Activated T-helper 2 cell treated with anti-CD3 and anti-CD28 coated beads, Interferon-gamma antibody, Interleukin-2, Interleukin-4, amounts not matched to agents 10 μg/mL and 5 μg/mL and 100 μg/mL, durations not matched to agents 14 hours and 24 hours and 36 hours (primary cell): ENCODE measurements around the gene ARHGEF7. TPM values are rescaled to one million over a fixed set of nuclear protein-coding genes. Genes with fewer than 3 reads are reported as not detected.

Experiments
- DNase-seq: peaks from one replicate; pipeline ENCODE4 v3.0.0; 2021; ENCODE audit warnings: low spot score
- H3K27ac Mint-ChIP-seq: one replicate; pipeline ENCODE4 v1.8.0; 2021; ENCODE audit warnings: mixed read lengths
- H3K27me3 Mint-ChIP-seq: one replicate; pipeline ENCODE4 v1.8.0; 2021; ENCODE audit warnings: low read depth, mixed read lengths
- H3K36me3 Mint-ChIP-seq: one replicate; pipeline ENCODE4 v1.8.0; 2021; ENCODE audit warnings: low read depth, mixed read lengths
- H3K4me1 Mint-ChIP-seq: one replicate; pipeline ENCODE4 v1.8.0; 2021; ENCODE audit warnings: low read depth, mixed read lengths
- H3K4me3 Mint-ChIP-seq: one replicate; pipeline ENCODE4 v1.8.0; 2021; ENCODE audit warnings: low read depth, mild to moderate bottlenecking, moderate library complexity, mixed read lengths
- H3K9me3 Mint-ChIP-seq: one replicate; pipeline ENCODE4 v1.8.0; 2021; ENCODE audit warnings: mixed read lengths
- intact Hi-C: fragments of 100-400 bp; cut with micrococcal nuclease; formaldehyde crosslinking; loops from one replicate; pipeline ENCODE4 v1.15.1; 2023
- total RNA-seq: library from RNA; stranded (reverse); gene quantifications from 2 replicates; pipeline ENCODE4 v1.2.3, GENCODE V29; 2022

Gene ARHGEF7
- total RNA-seq, 1 donor from 2014 or later: 76.0 TPM

DNA sequence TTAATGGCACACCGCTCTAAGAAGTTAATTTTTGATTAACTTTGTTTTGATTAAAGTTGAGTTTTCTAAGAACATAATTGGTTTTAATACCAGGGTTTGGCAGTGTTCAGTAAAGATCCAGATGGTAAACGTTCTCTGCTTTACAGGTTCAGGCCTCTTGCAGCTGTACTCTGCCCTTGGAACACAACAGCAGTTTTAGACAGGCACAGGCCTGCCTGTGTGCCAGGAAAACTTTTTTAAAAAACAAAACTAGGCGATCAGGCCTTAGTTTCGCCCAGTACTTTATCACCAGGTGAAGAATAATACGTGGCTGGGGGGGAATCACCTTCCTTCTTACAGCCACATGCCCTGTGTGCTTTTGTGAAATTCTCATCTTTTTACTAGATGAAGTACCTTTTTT is 167.3 kb downstream of the ARHGEF7 start:
- Mint-ChIP-seq H3K9me3 (no peaks in the 10 kb centered on the region), H3K36me3 (peaks cover 77% of the 10 kb centered on the region), H3K27me3 (no peaks in the 10 kb centered on the region), H3K4me3 (no peak overlapping the region), H3K27ac (no peak overlapping the region), H3K4me1 (peaks cover 19% of the 10 kb centered on the region)
- no peak for DNase-seq
- intact Hi-C loops: no loop called here

DNA sequence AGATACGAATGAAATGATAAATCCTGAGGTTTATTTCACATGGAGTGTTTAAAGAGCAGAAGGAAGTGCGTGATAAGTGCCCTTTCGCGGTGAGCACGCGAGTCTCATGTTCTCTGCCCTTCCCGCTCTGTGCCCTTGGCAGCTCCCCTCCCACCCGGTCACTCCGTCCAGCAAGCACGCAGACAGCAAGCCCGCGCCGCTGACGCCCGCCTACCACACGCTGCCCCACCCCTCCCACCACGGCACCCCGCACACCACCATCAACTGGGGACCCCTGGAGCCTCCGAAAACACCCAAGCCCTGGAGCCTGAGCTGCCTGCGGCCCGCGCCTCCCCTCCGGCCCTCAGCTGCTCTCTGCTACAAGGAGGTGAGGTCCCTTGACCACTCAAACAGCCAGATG is 167.9 kb downstream of the ARHGEF7 start:
- Mint-ChIP-seq H3K4me1 (peaks cover 13% of the 10 kb centered on the region), H3K36me3 (peaks cover 76% of the 10 kb centered on the region), H3K27ac (no peak overlapping the region), H3K27me3 (no peaks in the 10 kb centered on the region), H3K9me3 (no peaks in the 10 kb centered on the region), H3K4me3 (no peak overlapping the region)
- no peak for DNase-seq
- intact Hi-C loops: no loop called here

DNA sequence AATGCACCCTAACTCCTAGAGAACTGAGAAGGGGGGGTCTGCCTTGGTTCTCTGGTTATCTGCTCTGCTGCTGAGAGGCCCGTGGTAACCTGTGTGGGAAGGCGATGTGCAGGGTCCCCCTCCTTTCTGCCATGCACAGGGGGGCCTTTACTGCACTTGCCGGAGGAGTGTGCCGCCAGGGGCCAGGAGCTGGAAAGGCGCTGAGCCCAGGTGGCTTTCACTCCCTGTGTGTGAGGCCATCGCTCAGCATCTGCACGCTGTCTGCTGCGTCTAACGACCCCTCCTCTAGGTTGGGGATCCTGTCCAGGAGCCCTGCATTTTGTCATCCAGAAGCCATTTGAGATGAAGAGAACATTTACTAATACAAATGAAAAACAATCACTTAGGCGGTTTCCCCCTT is 168.3 kb downstream of the ARHGEF7 start:
- Mint-ChIP-seq H3K4me1 (peaks cover 9% of the 10 kb centered on the region), H3K9me3 (no peaks in the 10 kb centered on the region), H3K4me3 (no peak overlapping the region), H3K27me3 (no peaks in the 10 kb centered on the region), H3K27ac (no peak overlapping the region), H3K36me3 (peaks cover 72% of the 10 kb centered on the region)
- DNase-seq: no peak
- intact Hi-C loops: no loop called here

DNA sequence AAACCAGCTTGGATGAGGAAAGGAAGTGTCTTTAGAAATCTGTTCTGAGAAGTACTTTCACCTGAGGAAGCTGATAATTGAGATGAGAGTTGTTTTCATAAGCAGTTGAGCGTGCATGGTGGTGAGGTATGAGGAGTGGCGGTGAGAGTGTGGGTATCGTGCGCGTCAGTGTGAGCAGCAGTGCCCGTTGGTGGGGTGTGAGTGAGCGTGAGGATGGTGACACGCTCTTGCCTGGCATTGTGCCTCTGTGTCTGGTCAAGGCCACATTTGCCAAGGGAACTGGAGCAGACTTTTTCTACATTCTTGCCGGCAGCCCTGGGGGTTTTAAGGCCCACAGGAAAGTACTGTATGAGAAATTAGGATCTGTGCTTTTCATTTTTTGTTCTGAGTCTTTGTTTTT is 168.9 kb downstream of the ARHGEF7 start:
- intact Hi-C loops: no loop called here
- Mint-ChIP-seq H3K36me3 (peaks cover 68% of the 10 kb centered on the region), H3K9me3 (no peaks in the 10 kb centered on the region), H3K27me3 (no peaks in the 10 kb centered on the region), H3K4me3 (no peak overlapping the region), H3K4me1 (peaks cover 7% of the 10 kb centered on the region), H3K27ac (no peak overlapping the region)
- DNase-seq: no peak

DNA sequence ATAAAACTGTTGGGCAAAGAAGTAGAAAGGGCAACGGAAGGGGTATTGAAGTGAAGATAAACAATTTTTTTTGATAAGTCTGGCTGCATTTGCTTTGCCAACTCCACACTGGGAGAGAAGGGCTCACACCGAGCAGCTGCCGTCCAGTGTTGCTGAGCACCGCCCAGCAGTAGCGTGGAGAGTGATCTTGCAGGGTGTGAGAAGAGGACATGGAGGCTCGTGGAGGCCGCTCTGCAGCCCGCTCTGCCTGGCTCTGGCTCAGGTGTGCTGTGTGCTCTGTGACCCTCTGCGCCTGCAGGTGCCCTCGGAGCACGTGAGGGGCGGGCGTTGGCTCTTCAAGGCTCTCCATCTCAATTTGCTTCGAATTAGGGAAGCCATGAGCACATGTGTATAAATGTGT is 169.5 kb downstream of the ARHGEF7 start:
- intact Hi-C loops: no loop called here
- H3K4me3 Mint-ChIP-seq: no peak overlapping the region

DNA sequence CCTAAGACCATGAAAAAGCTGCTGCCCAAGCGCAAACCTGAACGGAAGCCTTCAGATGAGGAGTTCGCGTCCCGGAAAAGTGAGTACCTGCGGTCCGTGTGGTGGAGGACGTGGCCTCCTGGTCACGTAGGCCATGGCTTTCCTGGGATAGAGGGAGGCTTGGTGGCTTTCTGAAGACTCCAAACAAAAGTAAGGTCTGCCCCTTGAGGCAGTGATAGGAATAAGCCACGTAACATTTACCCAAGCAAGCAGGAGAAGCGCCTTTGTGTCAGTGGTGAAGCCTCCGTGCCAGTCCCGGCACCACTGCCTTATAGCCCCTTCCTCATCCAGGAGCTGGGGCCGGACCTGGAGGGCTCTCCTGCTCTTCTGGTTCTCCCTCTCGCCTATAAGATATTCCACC is 171.1 kb downstream of the ARHGEF7 start:
- DNase-seq: no peak
- no peaks in the 10 kb centered on the region for H3K27me3 Mint-ChIP-seq
- H3K27ac Mint-ChIP-seq: no peak overlapping the region
- intact Hi-C loops: no loop called here
- H3K36me3 Mint-ChIP-seq: peaks cover 72% of the 10 kb centered on the region
- H3K9me3 Mint-ChIP-seq: no peaks in the 10 kb centered on the region
- peaks cover 6% of the 10 kb centered on the region for H3K4me1 Mint-ChIP-seq
- no peak overlapping the region for H3K4me3 Mint-ChIP-seq

More for the DNA sequence above, 169.5 kb downstream of the ARHGEF7 start:
- Mint-ChIP-seq H3K27me3 (no peaks in the 10 kb centered on the region), H3K9me3 (no peaks in the 10 kb centered on the region), H3K27ac (no peak overlapping the region), H3K36me3 (peaks cover 73% of the 10 kb centered on the region), H3K4me1 (peaks cover 7% of the 10 kb centered on the region)
- DNase-seq: no peak

DNA sequence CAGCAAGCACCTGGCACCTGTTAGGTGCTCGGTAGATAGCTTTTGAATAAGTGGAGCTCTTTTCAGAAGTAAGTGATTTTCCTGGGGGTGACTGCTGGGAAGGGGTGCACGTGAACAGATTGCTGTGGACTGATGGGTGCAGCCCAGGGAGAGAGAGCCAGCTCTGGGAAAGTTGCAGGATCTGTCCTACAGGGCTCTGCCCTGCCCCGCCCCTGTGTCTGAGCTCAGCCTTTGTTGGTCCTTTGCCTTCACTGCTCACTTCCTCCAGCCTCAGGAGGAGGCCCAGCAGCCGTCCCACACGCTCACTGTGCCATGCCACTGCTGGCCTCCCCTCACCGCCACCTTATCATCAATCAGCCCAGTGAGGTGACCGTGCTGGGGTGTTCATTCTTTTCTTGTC is 171.6 kb downstream of the ARHGEF7 start:
- peaks cover 70% of the 10 kb centered on the region for H3K36me3 Mint-ChIP-seq
- H3K27me3 Mint-ChIP-seq: no peaks in the 10 kb centered on the region
- no peak overlapping the region for H3K4me3 Mint-ChIP-seq
- peaks cover under 1% of the 10 kb centered on the region for H3K4me1 Mint-ChIP-seq
- intact Hi-C loops: no loop called here
- H3K27ac Mint-ChIP-seq: no peak overlapping the region
- no peak for DNase-seq
- H3K9me3 Mint-ChIP-seq: no peaks in the 10 kb centered on the region

DNA sequence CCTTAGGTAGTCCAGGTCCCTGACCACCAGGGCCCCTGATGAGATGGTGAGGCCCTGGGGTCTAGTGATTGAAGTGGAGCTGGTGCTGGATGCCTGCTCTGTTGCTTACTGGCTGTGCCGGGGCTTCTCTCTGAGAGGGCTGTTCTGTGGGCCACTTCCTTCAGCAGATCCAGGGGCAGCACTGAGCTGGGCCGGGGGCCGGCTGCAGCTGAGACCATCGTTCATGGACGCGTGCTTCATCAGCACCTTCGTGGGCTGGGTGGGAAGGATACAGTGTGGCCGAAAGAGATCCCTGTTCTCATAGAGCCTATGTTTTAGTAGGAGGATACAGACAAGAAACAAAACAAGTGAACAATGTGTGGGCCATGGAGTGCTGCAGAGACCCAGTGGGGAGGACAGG is 172.1 kb downstream of the ARHGEF7 start:
- Mint-ChIP-seq H3K4me3 (no peak overlapping the region), H3K4me1 (no peaks in the 10 kb centered on the region), H3K9me3 (no peaks in the 10 kb centered on the region), H3K36me3 (peaks cover 73% of the 10 kb centered on the region), H3K27me3 (no peaks in the 10 kb centered on the region), H3K27ac (no peak overlapping the region)
- no peak for DNase-seq
- intact Hi-C loops: no loop called here

DNA sequence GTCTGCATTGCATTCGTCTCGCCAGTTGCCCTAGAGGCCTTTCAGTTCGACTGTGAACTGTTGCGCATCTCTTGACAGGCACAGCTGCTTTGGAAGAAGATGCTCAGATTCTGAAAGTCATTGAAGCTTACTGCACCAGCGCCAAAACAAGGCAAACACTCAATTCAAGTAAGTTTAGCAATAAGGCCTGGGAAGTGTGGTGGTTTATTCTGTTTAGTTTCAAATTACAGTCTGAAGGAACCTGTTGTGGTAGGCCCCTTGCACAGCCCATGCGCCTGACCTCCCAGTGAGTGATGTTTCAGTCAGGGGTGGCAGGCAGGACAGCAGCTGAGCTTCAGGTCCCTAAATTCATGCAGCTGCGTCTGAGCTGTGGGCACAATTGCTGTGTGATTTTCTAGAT is 173.2 kb downstream of the ARHGEF7 start:
- Mint-ChIP-seq H3K36me3 (peaks cover 76% of the 10 kb centered on the region), H3K4me3 (no peak overlapping the region), H3K27ac (no peak overlapping the region), H3K9me3 (no peaks in the 10 kb centered on the region), H3K27me3 (no peaks in the 10 kb centered on the region), H3K4me1 (no peaks in the 10 kb centered on the region)
- DNase-seq: no peak
- intact Hi-C loops: no loop called here

DNA sequence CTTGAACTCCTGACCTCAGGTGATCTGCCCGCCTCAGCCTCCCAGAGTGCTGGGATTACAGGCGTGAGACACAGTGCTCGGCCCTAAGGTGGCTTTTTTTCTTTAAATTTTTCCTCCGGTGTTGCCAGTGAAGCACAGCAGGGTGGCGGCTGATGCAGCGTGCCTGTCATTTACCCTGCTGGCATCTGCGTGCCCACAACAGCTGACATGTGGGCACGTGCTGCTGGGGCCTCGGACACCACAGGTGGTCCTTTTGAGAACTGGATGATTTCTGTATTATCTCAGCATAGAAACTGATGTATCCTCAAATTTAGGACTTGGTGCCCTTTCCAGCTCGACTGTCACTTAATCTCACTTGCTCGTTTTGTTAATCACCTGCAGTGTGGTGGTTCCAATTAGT is 174.1 kb downstream of the ARHGEF7 start:
- DNase-seq: no peak
- Mint-ChIP-seq H3K4me3 (no peak overlapping the region), H3K27ac (no peak overlapping the region), H3K4me1 (peaks cover 3% of the 10 kb centered on the region), H3K9me3 (no peaks in the 10 kb centered on the region), H3K36me3 (peaks cover 76% of the 10 kb centered on the region), H3K27me3 (no peaks in the 10 kb centered on the region)
- intact Hi-C loops: no loop called here

DNA sequence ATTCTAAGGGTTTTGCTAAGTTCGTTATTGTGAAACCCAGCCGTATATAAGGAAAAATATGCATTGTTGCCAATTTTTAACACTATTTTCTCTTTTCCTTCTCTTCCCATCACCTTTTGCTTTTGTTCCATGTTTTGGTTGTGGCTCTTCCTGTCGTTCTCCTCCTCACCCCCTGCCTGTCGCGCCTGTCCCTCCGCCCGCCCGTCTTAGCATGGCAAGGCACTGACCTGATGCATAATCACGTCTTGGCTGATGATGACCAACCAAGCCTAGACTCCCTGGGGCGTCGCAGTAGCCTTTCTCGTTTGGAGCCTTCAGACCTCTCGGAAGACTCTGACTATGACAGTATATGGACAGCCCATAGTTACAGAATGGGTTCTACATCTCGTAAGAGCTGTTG is 176.8 kb downstream of the ARHGEF7 start:
- H3K27ac Mint-ChIP-seq: no peak overlapping the region
- intact Hi-C loops: no loop called here
- DNase-seq: no peak
- no peak overlapping the region for H3K4me3 Mint-ChIP-seq
- H3K36me3 Mint-ChIP-seq: peaks cover 73% of the 10 kb centered on the region
- peaks cover 20% of the 10 kb centered on the region for H3K4me1 Mint-ChIP-seq
- H3K27me3 Mint-ChIP-seq: no peaks in the 10 kb centered on the region
- H3K9me3 Mint-ChIP-seq: no peaks in the 10 kb centered on the region

DNA sequence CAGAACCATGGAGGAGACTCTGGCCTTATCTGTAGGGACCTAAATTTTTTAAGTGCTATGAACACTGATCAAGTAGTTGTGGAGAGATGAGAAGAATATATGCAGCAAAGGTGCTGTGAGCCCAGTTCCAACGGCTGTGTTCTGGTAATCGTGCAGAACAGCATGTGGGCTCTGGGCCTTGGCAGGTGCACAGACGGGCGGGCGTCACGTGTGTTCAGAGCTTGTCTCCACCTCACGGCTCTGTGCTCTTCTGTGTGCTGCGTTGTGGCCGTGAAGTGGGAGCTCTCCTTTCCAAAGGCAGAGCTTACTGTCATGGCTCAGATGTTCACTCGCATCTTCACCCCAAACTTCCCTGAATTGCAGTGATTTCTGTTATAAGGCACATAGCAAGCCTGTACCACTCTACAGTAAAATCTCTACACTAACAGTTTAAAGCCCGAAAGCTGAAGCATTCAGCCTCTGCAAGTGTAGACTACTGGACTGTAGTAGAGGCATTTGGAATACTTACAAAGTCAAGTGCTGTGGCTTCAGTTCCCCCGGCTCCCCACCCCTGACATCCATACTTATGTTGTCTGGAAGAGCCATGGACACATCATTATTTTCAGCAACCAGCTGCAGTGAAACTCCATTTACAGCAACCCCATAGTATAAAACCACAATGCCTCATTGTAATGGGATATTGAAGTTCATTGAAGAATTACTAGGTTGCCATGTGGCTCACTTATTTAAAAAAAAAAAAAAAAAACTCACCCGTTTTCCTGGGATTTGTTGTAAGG is 177.8 kb downstream of the ARHGEF7 start:
- Mint-ChIP-seq H3K4me1 (peaks cover 21% of the 10 kb centered on the region), H3K36me3 (peaks cover 64% of the 10 kb centered on the region), H3K4me3 (no peak overlapping the region), H3K9me3 (no peaks in the 10 kb centered on the region), H3K27me3 (no peaks in the 10 kb centered on the region), H3K27ac (no peak overlapping the region)
- intact Hi-C loops: no loop called here
- DNase-seq: no peak

DNA sequence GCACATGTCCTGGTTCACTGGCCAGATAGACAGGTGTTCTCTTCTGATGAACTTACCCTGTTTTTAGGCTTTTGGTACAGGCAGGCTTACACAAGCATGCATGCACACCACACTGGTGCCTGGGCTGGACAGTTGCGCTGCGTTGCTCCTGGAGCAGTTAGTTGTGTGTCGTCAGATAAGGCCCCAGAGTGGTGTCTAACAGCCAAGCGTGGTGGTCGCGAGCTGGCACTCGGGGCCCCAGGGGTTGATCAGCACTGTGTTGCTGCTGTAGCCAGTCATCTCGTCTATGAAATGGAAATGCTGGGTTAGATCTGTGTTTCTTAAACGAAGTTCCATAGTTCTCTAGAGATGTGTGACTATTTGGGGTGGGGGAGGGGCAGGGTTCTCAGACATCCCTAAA is 180.8 kb downstream of the ARHGEF7 start:
- Mint-ChIP-seq H3K9me3 (no peaks in the 10 kb centered on the region), H3K27me3 (no peaks in the 10 kb centered on the region), H3K36me3 (peaks cover 62% of the 10 kb centered on the region), H3K27ac (no peak overlapping the region), H3K4me3 (no peak overlapping the region), H3K4me1 (peaks cover 21% of the 10 kb centered on the region)
- DNase-seq: no peak
- intact Hi-C loops: no loop called here

DNA sequence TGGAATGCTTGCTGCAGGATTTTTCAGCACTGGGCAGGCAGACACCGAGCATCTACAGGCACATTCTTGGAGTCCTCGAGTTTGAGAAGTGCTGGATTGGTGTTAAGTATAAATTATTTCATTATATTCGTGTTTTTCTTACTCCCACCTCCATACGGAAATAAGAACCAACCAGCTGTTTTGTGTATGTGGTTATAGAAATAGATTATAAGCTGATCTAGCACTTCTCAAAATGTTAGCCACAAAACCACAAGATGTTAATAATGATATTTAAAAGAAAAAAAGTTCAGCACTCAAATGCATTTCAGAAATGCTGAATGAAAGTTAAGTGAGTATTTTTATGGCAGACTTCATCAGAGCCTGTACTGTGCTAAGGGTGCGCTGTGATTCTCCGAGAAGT is 181.3 kb downstream of the ARHGEF7 start:
- no peak for DNase-seq
- intact Hi-C loops: no loop called here

More for the DNA sequence above, 181.3 kb downstream of the ARHGEF7 start:
- Mint-ChIP-seq H3K27ac (no peak overlapping the region), H3K4me1 (peaks cover 21% of the 10 kb centered on the region), H3K27me3 (no peaks in the 10 kb centered on the region), H3K36me3 (peaks cover 61% of the 10 kb centered on the region), H3K4me3 (no peak overlapping the region), H3K9me3 (no peaks in the 10 kb centered on the region)
